HG02798 (cell line): ENCODE measurements around the gene FSTL5.
"Not testable (repeated sequence)": the region's sequence is repeated elsewhere in the genome, so short reads cannot be mapped to it uniquely, and the experiment has no call there.

Experiments
- ATAC-seq: cut with Tn5 transposase; IDR thresholded peaks from one replicate; pipeline ENCODE4 v1.9.1; 2021; ENCODE audit warnings: mild to moderate bottlenecking; ENCODE audit not compliant: unreplicated experiment, poor library complexity

The FSTL5 gene

GRCh38 chr4:162163892-162164759 is at the start of gene FSTL5:
FSTL5 (minus strand) TSS chr4:162164000; CDS start chr4:162111396, 52,604 bp downstream.
- peak; percentile 91 for ATAC-seq

GRCh38 chr4:162209706-162210105 is 45.9 kb upstream of the FSTL5 start:
- ATAC-seq = no peak

DNA sequence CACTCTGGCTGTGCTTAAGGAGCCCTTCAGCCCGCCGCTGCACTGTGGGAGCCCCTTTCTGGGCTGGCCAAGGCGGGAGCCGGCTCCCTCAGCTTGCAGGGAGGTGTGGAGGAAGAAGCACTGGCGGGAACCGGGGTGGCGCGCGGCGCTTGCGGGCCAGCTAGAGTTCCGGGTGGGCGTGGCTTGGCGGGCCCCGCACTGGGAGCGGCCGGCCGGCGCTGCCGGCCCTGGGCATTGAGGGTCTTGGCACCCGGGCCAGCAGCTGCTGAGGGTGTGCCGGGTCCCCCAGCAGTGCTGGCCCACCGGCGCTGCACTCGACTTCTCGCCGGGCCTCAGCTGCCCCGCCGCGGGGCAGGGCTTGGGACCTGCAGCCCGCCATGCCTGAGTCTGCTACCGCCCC is 39.7 kb upstream of the FSTL5 start:
- ATAC-seq = not testable (repeated sequence)

DNA sequence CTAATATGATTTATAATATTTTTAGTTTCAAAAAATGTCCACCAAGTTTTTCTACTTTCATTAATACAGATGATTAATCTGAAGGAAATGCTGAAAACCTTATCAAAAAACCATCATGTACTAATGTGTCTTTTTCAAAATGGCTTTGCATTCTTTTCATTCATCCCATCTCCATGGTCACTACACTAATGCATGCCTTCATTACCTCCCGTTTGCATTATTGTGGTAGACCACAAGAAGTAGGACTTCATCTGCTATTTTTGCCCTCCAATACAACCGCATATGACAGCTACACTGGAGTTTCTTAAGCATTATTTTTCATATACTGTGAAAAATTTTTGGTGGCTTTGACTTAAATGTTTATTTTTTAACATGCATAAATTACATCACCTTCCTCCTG is 37.9 kb upstream of the FSTL5 start:
- no peak for ATAC-seq

GRCh38 chr4:162170509-162170908 is 6.7 kb upstream of the FSTL5 start:
- ATAC-seq = no peak

GRCh38 chr4:162164906-162165510 is 1.2 kb upstream of the FSTL5 start:
- no peak for ATAC-seq

DNA sequence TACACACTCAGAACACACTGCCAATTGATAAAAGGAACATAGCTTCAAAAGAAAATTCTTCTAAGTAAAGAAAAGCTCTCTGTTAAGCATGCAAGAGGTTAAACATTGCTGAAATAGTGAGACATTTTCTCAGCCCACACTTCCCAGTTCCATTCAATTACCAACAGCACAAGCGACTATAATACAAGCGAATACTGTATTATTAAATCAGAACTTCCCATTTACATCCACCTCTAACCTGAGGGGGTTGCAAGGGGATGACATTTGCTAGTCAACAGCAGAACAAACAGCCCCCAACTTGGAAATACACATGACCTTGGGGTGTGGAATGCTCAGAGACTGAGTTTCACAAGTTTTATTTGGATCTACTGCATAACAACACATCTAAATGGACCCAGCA is 1.1 kb downstream of the FSTL5 start:
- no peak for ATAC-seq

DNA sequence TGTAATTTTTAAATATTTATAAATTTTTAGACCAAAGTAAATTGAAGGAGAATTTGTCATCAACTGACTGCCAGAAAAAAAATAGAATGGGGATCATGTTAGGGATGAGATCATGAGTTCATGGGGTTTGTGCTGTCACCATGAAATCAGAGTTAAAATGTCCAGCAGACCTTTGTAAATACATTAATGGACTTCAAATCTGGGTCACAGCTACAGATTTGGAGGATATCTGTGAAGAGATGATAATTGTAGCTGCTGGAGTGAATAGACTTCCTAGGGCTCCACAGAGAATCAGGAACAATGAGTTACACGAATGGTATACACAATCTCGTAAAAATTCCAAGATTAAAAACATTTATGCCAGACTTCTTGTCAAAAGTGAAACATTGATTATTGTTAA is 6.6 kb downstream of the FSTL5 start:
- no peak for ATAC-seq

DNA sequence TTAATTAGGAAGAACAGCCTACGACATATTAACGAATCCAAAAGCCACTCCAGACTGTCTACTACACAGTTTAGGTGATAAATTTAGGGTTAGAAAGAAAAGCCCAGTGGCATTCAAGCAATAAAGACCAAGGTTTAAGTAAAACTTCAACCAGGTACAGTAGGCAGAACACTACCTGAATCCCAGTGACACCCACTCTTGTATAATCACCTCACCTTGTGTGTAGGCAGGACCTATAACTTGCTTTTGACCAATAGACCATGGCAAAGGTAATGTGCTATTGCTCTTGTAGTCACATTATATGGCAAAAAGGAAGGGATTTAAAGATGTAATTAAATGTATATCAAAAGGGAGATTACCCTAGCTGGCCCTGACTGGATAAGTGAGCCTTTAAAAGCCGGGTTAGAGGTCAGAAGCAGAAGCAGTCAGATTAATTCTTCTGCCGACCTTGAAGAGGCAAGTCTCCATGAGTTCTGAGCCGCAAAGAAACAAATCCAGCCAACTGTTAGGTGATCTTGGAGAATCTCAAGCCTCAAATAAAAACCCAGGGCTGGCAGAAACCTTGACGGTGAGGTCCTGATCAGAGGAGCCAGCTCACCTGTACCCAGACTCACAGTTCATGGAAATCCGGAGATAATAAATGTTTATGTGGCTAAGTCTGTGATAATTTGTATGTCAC is 8.8 kb downstream of the FSTL5 start:
- no peak for ATAC-seq

DNA sequence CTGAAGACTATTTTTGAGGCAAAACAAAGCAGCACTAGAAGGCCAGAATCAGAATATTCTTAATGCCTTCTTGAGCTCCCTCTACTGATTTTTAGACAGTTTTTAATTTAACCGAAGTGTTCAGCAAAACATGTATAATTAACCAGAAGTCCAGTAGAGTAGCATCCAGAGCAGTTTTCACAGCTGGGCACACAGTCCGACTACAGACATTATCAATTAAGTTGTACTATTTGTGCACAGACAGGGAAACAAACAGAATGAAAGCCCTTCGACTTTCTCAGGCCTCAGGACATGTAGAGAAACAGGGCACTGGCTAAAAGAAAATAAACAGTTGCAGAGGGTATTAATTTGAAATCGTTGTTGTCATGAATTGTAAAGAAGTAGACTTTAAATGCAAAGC is 11.9 kb downstream of the FSTL5 start:
- ATAC-seq = no peak

DNA sequence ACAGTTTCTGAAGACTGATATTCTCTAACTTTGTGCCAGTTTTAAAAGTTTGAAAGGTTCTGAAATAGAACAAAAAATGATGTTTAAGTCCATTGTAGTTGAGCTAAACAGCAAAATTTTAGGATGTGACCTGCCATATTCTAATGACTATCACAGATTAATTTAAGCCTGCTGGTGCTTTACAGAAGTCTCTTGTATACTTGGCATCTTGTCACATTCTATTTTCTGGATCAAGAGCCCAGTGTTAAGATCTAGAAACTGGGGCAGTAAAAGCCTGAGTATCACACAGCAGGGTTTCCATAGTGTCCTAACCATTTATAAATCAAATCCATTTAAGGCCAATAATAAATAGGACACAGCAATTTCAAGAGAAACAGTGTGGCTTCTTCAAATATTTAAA is 12.4 kb downstream of the FSTL5 start:
- no peak for ATAC-seq

DNA sequence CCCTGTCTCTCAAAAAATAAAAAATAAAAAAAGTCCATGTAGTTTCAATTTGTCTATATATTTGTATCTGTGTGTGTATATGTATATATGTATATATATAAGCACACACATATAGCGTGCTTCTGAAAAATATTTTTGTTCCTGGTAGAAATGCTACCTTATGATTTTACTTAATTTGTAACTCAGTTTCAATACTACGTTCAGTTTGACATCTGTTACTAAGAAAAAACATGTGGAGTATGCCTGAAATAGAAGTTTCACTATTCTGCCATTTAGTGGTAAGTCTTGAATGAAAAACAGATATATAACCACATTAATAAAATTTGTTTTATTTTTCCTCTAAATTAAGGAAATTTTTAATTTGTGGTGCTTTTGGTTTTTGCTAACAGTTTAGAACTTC is 14.2 kb downstream of the FSTL5 start:
- no peak for ATAC-seq

DNA sequence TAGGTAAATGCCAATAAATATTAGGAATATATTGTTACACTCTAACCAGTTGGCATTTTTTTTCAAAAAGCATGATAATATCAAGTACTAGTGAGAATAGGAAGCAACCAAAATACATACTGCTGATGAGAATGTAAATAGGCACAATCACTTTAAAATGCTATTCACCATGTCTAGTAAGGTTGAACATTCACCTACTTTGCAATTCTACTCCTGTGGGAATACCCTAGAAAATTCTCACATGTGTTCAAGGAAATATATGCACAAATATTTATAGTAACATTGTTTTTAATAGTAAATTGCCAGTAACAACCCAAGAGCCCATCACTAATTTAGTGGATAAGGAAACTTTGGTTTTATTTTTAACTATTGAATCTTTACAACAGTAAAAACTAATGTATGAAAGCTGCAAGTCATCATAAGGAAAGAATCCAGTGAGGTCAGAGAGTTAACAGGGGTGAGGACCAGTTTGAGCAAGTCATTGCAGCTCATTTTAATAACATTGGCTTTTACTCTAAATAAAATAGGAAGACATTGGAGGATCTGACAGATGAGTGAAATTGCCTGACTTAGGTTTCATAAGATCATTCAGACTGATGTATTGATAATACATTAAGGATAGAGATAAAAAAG is 23.6 kb downstream of the FSTL5 start:
- no peak for ATAC-seq

DNA sequence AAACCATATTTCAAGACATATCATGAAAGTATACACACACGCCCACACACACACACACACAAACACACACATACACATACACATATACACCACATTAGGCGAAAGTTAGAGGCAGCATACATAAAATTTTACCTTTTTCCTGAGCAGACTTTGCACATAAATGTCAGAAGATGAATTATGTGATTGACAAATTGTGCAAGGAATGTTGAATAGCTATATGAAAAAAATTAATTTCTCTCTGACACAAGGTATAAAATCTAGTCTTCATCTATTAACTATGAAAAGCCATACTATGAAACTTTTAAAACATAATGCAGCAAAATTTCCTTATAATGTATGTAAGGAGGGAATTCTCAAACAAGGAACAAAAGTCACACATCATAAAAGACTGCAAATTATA is 24.4 kb downstream of the FSTL5 start:
- no peak for ATAC-seq

GRCh38 chr4:162131256-162131655 is 32.5 kb downstream of the FSTL5 start:
- ATAC-seq = no peak

- ATAC-seq = no peak
Measured at GRCh38 chr4:162126729-162127128, 37.1 kb downstream of the FSTL5 start.

DNA sequence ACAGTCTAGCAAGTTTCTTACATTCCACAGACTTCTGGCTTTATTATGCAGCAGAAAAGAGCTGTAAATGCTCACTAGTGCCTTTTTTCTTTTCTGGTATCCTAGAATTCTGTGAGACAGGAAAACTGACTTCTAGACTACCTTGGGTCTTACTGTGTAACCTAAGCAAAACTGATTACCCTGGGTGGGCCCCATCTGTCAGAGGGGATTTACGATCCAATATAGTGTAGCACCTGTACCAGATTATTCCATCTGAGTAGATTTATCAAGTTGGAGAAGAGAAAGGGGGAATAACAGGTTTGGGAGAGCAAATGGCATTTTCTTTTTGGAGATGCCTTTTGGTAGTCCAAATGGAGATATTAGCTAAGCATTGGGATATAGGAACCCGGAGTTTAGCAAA is 46.7 kb downstream of the FSTL5 start:
- no peak for ATAC-seq

DNA sequence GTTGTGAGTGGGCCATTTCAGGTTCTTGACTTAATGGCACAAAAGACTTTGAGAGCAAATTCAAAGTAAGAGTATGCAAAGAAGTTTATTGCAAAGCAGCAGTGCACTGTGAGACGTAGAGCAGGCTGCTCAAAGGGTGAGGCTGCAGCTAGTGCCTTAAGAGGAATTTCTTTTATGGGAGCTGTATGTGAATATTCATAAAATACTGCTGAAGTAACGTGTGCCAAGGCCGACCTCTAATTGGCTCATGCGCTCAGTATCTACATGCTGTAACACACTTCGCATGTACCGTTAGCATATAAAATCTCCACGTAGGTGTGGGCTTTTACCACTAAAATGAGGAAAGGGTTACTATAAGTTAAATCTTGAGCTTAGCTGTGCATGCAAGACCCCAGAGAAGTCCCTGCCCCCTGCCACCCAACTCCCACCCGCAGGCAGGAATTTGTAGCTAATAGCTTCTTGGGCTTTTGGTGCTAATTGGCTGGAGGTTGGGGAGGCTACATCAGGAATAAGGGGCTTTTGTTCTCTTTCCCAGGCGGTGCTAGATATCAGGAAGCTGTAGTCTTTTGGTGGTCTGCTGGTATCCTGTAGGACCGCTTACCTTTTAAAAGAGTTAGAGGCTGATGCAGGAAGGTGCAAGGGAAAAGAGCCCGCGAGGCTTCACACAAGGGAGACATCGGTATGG is 47.6 kb downstream of the FSTL5 start:
- no peak for ATAC-seq

DNA sequence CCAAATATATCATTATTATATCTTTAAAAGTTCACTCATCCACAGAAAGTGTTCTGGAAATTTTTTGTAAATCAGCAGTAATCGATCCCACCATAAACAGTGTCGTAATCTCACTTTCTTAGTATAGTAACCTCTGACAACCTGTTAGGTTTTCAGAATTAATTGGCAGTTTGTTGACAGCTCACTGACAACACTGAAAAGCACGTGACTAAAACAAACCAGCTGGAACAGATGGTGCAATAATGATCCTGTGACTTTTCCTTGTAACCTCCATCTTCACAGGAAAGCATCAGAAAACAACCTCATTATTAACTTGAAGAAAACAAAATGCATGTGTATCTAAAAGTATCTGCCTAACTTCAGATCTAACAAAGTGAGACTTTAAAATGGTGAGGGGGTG is 48.5 kb downstream of the FSTL5 start:
- ATAC-seq = no peak

GRCh38 chr4:162111078-162111477 is 52.7 kb downstream of the FSTL5 start:
- ATAC-seq = no peak
